Mammary epithelial cell (primary cell): ENCODE data around the gene STUB1.

ENCODE experiments used
- EZH2 ChIP-seq: IDR thresholded peaks from 2 replicates; pipeline ENCODE4 v1.6.1; 2012; ENCODE audit warnings: low read length, inconsistent platforms, borderline replicate concordance
- TF ChIP-seq, protein P1 (sequence below), 2 donors: IDR thresholded peaks in 1 of 2; conservative IDR thresholded peaks in 1 of 2; 2 replicates each; pipeline ENCODE4 v1.5.1; 2011 to 2012; ENCODE audit warnings: inconsistent platforms in 2 of 2, low read length in 2 of 2, mild to moderate bottlenecking in 2 of 2, control low read depth in 1 of 2, low read depth in 1 of 2; ENCODE audit not compliant: insufficient read depth in 1 of 2; ENCODE audit errors: extremely low read depth in 1 of 2

GRCh38 chr16:717450-718245 is 37.4 kb downstream of the STUB1 start:
- TF ChIP-seq, protein P1, sequence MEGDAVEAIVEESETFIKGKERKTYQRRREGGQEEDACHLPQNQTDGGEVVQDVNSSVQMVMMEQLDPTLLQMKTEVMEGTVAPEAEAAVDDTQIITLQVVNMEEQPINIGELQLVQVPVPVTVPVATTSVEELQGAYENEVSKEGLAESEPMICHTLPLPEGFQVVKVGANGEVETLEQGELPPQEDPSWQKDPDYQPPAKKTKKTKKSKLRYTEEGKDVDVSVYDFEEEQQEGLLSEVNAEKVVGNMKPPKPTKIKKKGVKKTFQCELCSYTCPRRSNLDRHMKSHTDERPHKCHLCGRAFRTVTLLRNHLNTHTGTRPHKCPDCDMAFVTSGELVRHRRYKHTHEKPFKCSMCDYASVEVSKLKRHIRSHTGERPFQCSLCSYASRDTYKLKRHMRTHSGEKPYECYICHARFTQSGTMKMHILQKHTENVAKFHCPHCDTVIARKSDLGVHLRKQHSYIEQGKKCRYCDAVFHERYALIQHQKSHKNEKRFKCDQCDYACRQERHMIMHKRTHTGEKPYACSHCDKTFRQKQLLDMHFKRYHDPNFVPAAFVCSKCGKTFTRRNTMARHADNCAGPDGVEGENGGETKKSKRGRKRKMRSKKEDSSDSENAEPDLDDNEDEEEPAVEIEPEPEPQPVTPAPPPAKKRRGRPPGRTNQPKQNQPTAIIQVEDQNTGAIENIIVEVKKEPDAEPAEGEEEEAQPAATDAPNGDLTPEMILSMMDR (conservative IDR thresholded peaks at IDR 0.05 in 1 of 2, IDR thresholded peaks at IDR 0.05 in 1 of 2; ENCODE audit: extremely low read depth in 1 of 2, insufficient read depth in 1 of 2, low read depth in 1 of 2, low read length in 2 of 2) = no peak
- TF ChIP-seq EZH2 = no peak
